ENCODE results near the gene DYNC1LI1. TPM values are rescaled to one million over a fixed set of nuclear protein-coding genes. Genes with fewer than 3 reads are reported as not detected.

The DYNC1LI1 gene
- total RNA-seq, 1 donor from 2014 or later: 181 TPM

DNA sequence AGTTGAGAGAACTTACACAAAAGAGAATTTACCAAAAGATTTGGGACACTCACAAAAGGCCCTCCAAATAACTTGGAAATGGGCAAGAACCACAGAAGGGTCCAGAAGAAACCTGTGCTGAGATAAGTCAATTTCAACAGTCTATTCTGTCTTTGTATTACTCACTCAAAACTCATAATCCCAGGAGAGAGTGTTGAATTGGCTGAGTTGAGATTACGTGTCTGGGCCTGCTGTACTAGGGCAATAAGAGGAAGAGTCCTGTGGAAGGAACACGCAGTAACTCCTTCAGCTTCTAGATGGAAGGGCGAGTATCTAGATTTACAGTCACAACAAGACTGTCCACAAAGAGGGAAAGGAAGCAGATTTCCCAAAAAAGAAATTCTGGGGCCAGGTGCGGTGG lies 42.5 kb upstream of the DYNC1LI1 start:
- Mint-ChIP-seq H3K36me3 (ENCODE audit: unreplicated experiment) (no peaks in the 10 kb centered on the region), H3K27ac (ENCODE audit: unreplicated experiment) (no peak overlapping the region), H3K9me3 (ENCODE audit: unreplicated experiment) (peaks cover 2% of the 10 kb centered on the region), H3K27me3 (ENCODE audit: unreplicated experiment) (no peaks in the 10 kb centered on the region), H3K4me1 (ENCODE audit: low read depth, unreplicated experiment) (no peaks in the 10 kb centered on the region), H3K4me3 (ENCODE audit: unreplicated experiment) (no peak overlapping the region)
- TF ChIP-seq, protein P1, sequence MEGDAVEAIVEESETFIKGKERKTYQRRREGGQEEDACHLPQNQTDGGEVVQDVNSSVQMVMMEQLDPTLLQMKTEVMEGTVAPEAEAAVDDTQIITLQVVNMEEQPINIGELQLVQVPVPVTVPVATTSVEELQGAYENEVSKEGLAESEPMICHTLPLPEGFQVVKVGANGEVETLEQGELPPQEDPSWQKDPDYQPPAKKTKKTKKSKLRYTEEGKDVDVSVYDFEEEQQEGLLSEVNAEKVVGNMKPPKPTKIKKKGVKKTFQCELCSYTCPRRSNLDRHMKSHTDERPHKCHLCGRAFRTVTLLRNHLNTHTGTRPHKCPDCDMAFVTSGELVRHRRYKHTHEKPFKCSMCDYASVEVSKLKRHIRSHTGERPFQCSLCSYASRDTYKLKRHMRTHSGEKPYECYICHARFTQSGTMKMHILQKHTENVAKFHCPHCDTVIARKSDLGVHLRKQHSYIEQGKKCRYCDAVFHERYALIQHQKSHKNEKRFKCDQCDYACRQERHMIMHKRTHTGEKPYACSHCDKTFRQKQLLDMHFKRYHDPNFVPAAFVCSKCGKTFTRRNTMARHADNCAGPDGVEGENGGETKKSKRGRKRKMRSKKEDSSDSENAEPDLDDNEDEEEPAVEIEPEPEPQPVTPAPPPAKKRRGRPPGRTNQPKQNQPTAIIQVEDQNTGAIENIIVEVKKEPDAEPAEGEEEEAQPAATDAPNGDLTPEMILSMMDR (IDR thresholded peaks at IDR 0.05; ENCODE audit: partially characterized antibody, unreplicated experiment): no peak
- no peak for DNase-seq

DNA sequence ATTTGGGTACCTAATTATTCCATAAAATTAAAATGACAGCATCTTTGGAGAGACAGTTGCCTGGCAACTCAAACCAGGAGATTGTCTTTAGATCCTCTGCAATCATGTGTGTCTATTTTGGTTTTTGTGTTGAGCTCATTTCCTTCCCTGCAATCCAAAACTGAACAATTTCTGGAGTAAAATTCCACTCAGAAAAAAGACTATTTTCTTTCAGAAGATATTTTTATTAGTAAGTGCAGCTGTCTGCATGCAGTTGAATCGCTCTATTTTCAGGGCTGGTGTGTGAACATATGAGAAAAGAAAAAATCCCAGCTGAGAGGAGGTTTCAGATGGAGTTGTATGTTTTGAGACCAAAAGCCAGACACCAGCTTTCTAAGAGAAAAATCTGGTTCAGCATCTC lies 41.9 kb upstream of the DYNC1LI1 start:
- Mint-ChIP-seq H3K9me3 (ENCODE audit: unreplicated experiment) (peaks cover 2% of the 10 kb centered on the region), H3K4me1 (ENCODE audit: low read depth, unreplicated experiment) (no peaks in the 10 kb centered on the region), H3K4me3 (ENCODE audit: unreplicated experiment) (peak overlapping the region; percentile 4), H3K27me3 (ENCODE audit: unreplicated experiment) (no peaks in the 10 kb centered on the region), H3K27ac (ENCODE audit: unreplicated experiment) (no peak overlapping the region), H3K36me3 (ENCODE audit: unreplicated experiment) (no peaks in the 10 kb centered on the region)
- DNase-seq: no peak
- TF ChIP-seq, protein P1 (IDR thresholded peaks at IDR 0.05; ENCODE audit: partially characterized antibody, unreplicated experiment): no peak

DNA sequence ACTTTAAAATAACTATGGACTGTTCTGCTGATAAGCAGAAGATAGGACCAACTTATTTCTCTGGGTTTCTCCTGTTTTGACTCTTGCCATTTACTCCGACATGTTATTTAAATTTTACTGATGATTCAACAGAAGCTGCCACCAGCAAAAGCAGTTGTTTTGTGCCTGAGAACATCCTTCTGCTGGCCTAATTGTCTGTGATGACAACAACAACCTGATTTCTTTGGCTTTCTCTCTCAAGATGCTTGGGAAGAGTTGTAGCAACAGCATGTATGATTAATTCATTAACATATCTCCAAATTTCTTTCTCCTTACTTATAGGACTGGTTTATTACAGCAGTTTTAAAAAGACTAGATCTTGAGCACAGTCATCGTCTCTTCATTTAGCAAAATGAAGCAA lies 36.9 kb upstream of the DYNC1LI1 start:
- peaks cover 2% of the 10 kb centered on the region for H3K4me1 Mint-ChIP-seq (ENCODE audit: low read depth, unreplicated experiment)
- DNase-seq: no peak
- peaks cover 5% of the 10 kb centered on the region for H3K27me3 Mint-ChIP-seq (ENCODE audit: unreplicated experiment)
- TF ChIP-seq, protein P1 (IDR thresholded peaks at IDR 0.05; ENCODE audit: partially characterized antibody, unreplicated experiment): no peak
- H3K27ac Mint-ChIP-seq (ENCODE audit: unreplicated experiment): no peak overlapping the region
- H3K36me3 Mint-ChIP-seq (ENCODE audit: unreplicated experiment): no peaks in the 10 kb centered on the region
- no peak overlapping the region for H3K4me3 Mint-ChIP-seq (ENCODE audit: unreplicated experiment)
- peaks cover 2% of the 10 kb centered on the region for H3K9me3 Mint-ChIP-seq (ENCODE audit: unreplicated experiment)

DNA sequence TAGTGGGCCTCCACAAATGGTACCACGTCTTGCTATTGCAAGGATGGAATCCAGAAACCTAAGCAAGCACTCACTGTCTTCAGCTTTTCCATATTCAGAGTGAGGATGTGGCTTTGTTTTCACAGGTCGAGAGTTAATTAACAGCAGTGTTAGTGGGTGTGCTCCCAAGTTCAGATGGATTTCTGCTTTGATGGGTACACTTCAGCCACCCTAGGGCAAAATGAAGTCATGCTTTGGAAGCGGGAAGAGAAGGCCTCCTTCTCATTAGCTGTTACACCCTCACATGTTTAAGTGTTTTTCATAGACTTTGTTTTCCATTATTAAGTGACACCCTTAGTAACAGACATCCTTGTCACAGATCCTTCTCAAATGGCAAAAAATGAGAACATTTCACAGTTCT lies 36.3 kb upstream of the DYNC1LI1 start:
- Mint-ChIP-seq H3K36me3 (ENCODE audit: unreplicated experiment) (no peaks in the 10 kb centered on the region), H3K27me3 (ENCODE audit: unreplicated experiment) (peaks cover 5% of the 10 kb centered on the region), H3K4me3 (ENCODE audit: unreplicated experiment) (no peak overlapping the region), H3K9me3 (ENCODE audit: unreplicated experiment) (peaks cover 2% of the 10 kb centered on the region), H3K4me1 (ENCODE audit: low read depth, unreplicated experiment) (peaks cover 2% of the 10 kb centered on the region), H3K27ac (ENCODE audit: unreplicated experiment) (no peak overlapping the region)
- TF ChIP-seq, protein P1 (IDR thresholded peaks at IDR 0.05; ENCODE audit: partially characterized antibody, unreplicated experiment): no peak
- no peak for DNase-seq

DNA sequence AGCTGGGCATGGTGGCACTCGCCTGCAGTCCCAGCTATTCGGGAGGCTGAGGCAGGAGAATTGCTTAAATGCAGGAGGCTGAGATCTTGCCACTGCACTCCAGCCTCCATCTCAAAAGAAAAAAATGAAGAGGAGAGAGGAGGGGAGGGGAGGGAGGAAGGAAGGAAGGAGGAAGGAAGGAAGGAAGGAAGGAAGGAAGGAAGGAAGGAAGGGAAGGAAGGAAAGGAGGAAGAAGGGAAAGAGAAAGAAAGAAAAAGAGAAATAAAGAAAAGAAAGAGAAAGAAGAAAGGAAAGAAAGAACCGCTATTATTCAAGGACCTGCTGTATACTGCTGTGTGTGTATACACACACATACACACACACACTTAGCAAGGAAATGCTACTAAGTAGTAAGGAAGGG lies 35.6 kb upstream of the DYNC1LI1 start:
- H3K4me1 Mint-ChIP-seq (ENCODE audit: low read depth, unreplicated experiment): peaks cover 2% of the 10 kb centered on the region

More for the DNA sequence above, 35.6 kb upstream of the DYNC1LI1 start:
- Mint-ChIP-seq H3K36me3 (ENCODE audit: unreplicated experiment) (no peaks in the 10 kb centered on the region), H3K4me3 (ENCODE audit: unreplicated experiment) (no peak overlapping the region), H3K9me3 (ENCODE audit: unreplicated experiment) (peaks cover 2% of the 10 kb centered on the region), H3K27ac (ENCODE audit: unreplicated experiment) (no peak overlapping the region), H3K27me3 (ENCODE audit: unreplicated experiment) (peaks cover 5% of the 10 kb centered on the region)
- TF ChIP-seq, protein P1 (IDR thresholded peaks at IDR 0.05; ENCODE audit: partially characterized antibody, unreplicated experiment): no peak
- no peak for DNase-seq

Measured in glutamatergic neuron (in vitro differentiated cells).